Measurements from ENCODE around the gene OR5D14. TPM values are rescaled to one million over a fixed set of nuclear protein-coding genes. Genes with fewer than 3 reads are reported as not detected.

The OR5D14 gene
- not detected for polyA plus RNA-seq (2013, experiment 1 of 2; ENCODE audit: insufficient read length)
- not detected for polyA plus RNA-seq (2013, experiment 2 of 2; ENCODE audit: insufficient read length)

GRCh38 chr11:55795256-55795655 lies at the start of gene OR5D14:
TSS of gene OR5D14 (plus strand) at chr11:55795556. CDS start at chr11:55795556, 0 bp downstream.
- no peak for DNase-seq

GRCh38 chr11:55773138-55773537 lies 22.2 kb upstream of the OR5D14 start, which contains the start of gene OR5D13:
TSS of gene OR5D13 (plus strand) at chr11:55773438. CDS start at chr11:55773438, 0 bp downstream.
- DNase-seq: no peak

GRCh38 chr11:55791606-55792005 lies 3.8 kb upstream of the OR5D14 start:
- DNase-seq: no peak

- no peak for DNase-seq
Measured at GRCh38 chr11:55793321-55793720, 2.0 kb upstream of the OR5D14 start.

GRCh38 chr11:55806248-55806647 lies 10.9 kb downstream of the OR5D14 start:
- no peak for DNase-seq

- no peak for DNase-seq
Measured at GRCh38 chr11:55811067-55811466, 15.7 kb downstream of the OR5D14 start, which contains the start of gene OR5L1. TSS of gene OR5L1 (plus strand) at chr11:55811367. CDS start at chr11:55811467, 100 bp downstream.

- no peak for DNase-seq
Measured at GRCh38 chr11:55819330-55819729, 24.0 kb downstream of the OR5D14 start, which contains the start of gene OR5D18. TSS of gene OR5D18 (plus strand) at chr11:55819630. CDS start at chr11:55819630, 0 bp downstream.

- no peak for DNase-seq
Measured at GRCh38 chr11:55826919-55827318, 31.6 kb downstream of the OR5D14 start, which contains the start of gene OR5L2. TSS of gene OR5L2 (plus strand) at chr11:55827219. CDS start at chr11:55827219, 0 bp downstream.

- DNase-seq: no peak
Measured at GRCh38 chr11:55838452-55838851, 43.1 kb downstream of the OR5D14 start, which contains the start of gene OR5D16. TSS of gene OR5D16 (plus strand) at chr11:55838752. CDS start at chr11:55838752, 0 bp downstream.
